Measurements from ENCODE around the gene POLR2E. TPM values are rescaled to one million over a fixed set of nuclear protein-coding genes. Genes with fewer than 3 reads are reported as not detected.

The POLR2E gene
- total RNA-seq, 1 experiment from 2014 or later = 261 TPM

- no peaks in the 10 kb centered on the region for H3K79me2 ChIP-seq (ENCODE audit: insufficient read depth, low read length)
- no peaks in the 10 kb centered on the region for H3K79me1 ChIP-seq (ENCODE audit: insufficient read depth, low read depth, low read length, poor library complexity, severe bottlenecking)
- no peak overlapping the region for H3K23ac ChIP-seq (ENCODE audit: insufficient read length, low read depth, low read length)
- H3K18ac ChIP-seq (ENCODE audit: insufficient read length, low read depth, low read length) = no peak overlapping the region
- no peak overlapping the region for H3K27ac ChIP-seq (ENCODE audit: insufficient read length, low read depth, low read length)
- H2BK20ac ChIP-seq (ENCODE audit: low read depth, low read length, poor library complexity, severe bottlenecking) = no peak overlapping the region
- no peaks in the 10 kb centered on the region for H3K23me2 ChIP-seq (ENCODE audit: insufficient read length, low read depth, low read length, poor library complexity, severe bottlenecking)
- H3K27ac Mint-ChIP-seq = no peak overlapping the region
- no peak overlapping the region for H2BK12ac ChIP-seq (ENCODE audit: insufficient read length, low read depth, low read length)
- H3K36me3 Mint-ChIP-seq (ENCODE audit: insufficient read depth in 1 of 3, low read depth in 3 of 3) = peaks cover 2 to 17% (median 12%) of the 10 kb centered on the region in 3 experiments; a peak in 4 of 7 replicates
- H4K20me1 ChIP-seq (ENCODE audit: control insufficient read depth, insufficient read depth, insufficient read length) = no peaks in the 10 kb centered on the region
- H3K4ac ChIP-seq (ENCODE audit: low read depth, low read length) = no peak overlapping the region
- H3K4me1 Mint-ChIP-seq = peaks cover 2 to 15% of the 10 kb centered on the region in 2 experiments; a peak in 3 of 4 replicates
- WGBS (ENCODE audit: extremely low coverage, insufficient read length, low lambda C conversion rate) = no CpG with 5 or more reads among the region's 14 CpGs
- H3K4me3 Mint-ChIP-seq = no peak overlapping the region
- no peak overlapping the region for H2AFZ ChIP-seq (ENCODE audit: low read length)
- no peak for DNase-seq
- no peak overlapping the region for H2AK5ac ChIP-seq (ENCODE audit: insufficient read length, low read length)
- H3K9me3 Mint-ChIP-seq = no peaks in the 10 kb centered on the region
- no peak overlapping the region for H4K8ac ChIP-seq (replicated peaks; ENCODE audit: insufficient read length, low read depth, low read length)
- no peak overlapping the region for H3K4me2 ChIP-seq (ENCODE audit: insufficient read depth, insufficient read length, low read length)
- no peak overlapping the region for H2BK15ac ChIP-seq (ENCODE audit: low read depth, low read length)
- no peak overlapping the region for H4K91ac ChIP-seq (ENCODE audit: insufficient read length, low read depth, low read length)
- no peak overlapping the region for H3K56ac ChIP-seq (ENCODE audit: insufficient read length, low read depth, low read length)
- no peak overlapping the region for H3K9ac ChIP-seq (ENCODE audit: extremely low read depth, insufficient read length, low read length)
- H3K4me1 ChIP-seq (ENCODE audit: insufficient read depth, low read length) = no peaks in the 10 kb centered on the region
- H3K9me3 ChIP-seq (ENCODE audit: control insufficient read depth, low read depth, low read length) = peaks cover 19% of the 10 kb centered on the region
- no peaks in the 10 kb centered on the region; the same call in none of the 2 replicates for H3K27me3 Mint-ChIP-seq (ENCODE audit: low read depth)
- no peak for TF ChIP-seq CTCF (conservative IDR thresholded peaks at IDR 0.05)
- no peak overlapping the region for H2BK5ac ChIP-seq (ENCODE audit: insufficient read length, low read length)
- no peak overlapping the region for H3T11ph ChIP-seq (ENCODE audit: low read length)
- H3K27me3 ChIP-seq (ENCODE audit: insufficient read depth, low read length) = no peaks in the 10 kb centered on the region
- no peak overlapping the region for H3K14ac ChIP-seq (ENCODE audit: insufficient read depth, low read length)
- H2BK120ac ChIP-seq (ENCODE audit: low read depth, low read length, poor library complexity, severe bottlenecking) = no peak overlapping the region
- H4K5ac ChIP-seq (ENCODE audit: insufficient read length, low read depth, low read length) = no peak overlapping the region
Observed at GRCh38 chr19:1055028-1055425, 40.1 kb downstream of the POLR2E start.
